Measurements from ENCODE around the gene CBFA2T3.
A peak's percentile ranks its signal among the peaks of the same experiment; 100 is the strongest.

Gene CBFA2T3

DNA sequence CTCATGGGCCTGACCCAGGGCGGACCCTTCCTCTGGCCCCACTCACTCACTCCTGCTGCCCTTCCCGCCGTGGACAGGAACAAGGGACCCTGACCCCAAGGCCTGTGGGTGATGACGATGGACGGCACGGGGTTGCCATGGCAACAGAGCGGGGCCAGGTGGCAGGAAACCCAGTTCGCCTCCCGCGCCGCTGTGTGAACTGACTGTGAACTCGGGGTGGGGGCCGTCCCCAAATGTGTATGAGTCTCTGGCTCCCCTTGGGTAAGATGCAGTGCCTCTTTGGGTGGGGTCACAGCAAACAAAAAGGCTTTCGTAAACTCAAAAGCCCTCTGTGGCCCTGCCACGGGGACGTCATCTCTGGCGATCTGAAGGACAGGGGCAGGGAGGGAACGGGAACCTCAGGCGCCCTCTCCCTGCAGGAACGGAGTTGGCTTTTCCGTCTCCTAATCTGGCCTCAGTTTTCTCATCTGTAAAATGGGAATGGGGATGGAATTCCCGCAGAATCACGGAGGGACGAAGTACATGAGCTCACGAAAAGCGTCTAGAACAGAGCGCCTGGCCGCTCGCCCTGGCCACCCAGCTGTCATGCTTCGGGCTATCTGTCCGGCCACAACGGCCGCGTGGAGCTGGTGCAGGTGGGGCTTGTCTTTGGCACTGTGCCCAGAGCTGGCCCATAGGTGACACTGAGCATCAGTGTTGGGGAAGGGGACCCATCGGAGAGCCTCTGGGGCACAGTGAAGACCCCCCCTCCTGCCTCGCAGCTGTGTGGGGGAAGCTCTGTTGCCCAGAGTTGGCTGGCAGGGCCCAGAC is 65.7 kb downstream of the CBFA2T3 start:
- ChIA-PET POLR2A (no interaction called here), CTCF (no interaction called here)
- H3K9me3 ChIP-seq (ENCODE audit: control insufficient read depth, insufficient read depth, low read depth, low read length), result no peaks in the 10 kb centered on the region
- H3K4me3 ChIP-seq (ENCODE audit: low read depth, low read length), result no peak overlapping the region
- no peaks in the 10 kb centered on the region for H3K4me1 ChIP-seq (ENCODE audit: control insufficient read depth, insufficient read depth, low read length)
- H3K27ac ChIP-seq (ENCODE audit: extremely low read depth, low read depth, low read length), result no peak overlapping the region
- TF ChIP-seq ZNF558 (tag by site-specific recombination; IDR thresholded peaks at IDR 0.05), result no peak
- TF ChIP-seq ZFHX2 (tag by site-specific recombination; conservative IDR thresholded peaks at IDR 0.05), result peak; percentile 24; the same call in 1 of the 2 replicates
- no peaks in the 10 kb centered on the region for H3K36me3 ChIP-seq (ENCODE audit: control insufficient read depth in 2 of 2, insufficient read depth in 1 of 2, low read length in 2 of 2)

DNA sequence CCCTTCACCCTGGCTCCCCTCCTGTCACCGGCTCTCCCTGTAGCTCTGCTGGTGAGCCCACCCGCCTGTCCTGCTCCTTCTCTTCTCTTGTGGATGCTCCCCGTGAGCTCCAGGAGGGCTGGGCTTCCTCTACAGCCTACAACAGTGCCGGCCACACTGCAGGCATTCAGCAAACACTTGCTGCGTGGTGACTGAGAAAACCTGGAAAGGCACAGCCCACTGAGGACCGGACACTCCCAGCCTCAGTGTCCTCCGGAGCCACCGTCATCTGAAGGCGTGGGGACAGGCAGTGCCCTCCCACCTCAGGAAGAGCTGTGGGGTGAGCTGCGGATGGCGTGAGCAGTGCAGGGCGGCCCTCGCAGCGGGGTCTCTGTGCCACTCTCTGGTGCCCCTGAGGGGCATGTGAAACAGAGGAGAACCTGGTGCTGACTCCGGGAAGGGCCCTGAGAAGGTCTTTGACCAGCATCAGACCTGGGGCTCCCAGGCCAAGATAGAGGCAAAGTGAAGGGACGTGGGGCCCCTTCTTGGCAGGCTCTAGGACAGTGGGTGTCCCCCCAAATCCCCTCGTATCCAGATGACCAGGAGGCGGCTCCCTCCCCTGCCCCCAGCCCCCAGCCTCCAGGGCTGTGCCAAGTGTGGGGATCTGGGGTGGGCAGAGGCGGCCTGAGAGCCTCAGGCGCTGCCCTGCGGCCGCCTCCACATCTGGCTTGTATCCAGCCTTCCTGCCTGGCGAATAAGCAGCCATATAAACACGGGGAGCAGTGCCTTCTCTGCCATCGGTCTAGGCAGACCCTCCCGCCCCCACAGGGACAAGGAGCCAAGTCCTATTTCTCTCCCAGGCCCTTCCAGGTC is 66.5 kb downstream of the CBFA2T3 start:
- ChIA-PET POLR2A (no interaction called here), CTCF (no interaction called here)
- Histone ChIP-seq H3K4me1 (ENCODE audit: control insufficient read depth, insufficient read depth, low read length) (no peaks in the 10 kb centered on the region), H3K27ac (ENCODE audit: extremely low read depth, low read depth, low read length) (no peak overlapping the region), H3K4me3 (ENCODE audit: low read depth, low read length) (no peak overlapping the region), H3K36me3 (ENCODE audit: control insufficient read depth in 2 of 2, insufficient read depth in 1 of 2, low read length in 2 of 2) (no peaks in the 10 kb centered on the region), H3K9me3 (ENCODE audit: control insufficient read depth, insufficient read depth, low read depth, low read length) (no peaks in the 10 kb centered on the region)
- TF ChIP-seq ZXDB (tag by site-specific recombination; IDR thresholded peaks at IDR 0.05) (no peak), ZIC2 (tag by site-specific recombination; IDR thresholded peaks at IDR 0.05) (peak; percentile 22; the same call in 1 of the 2 replicates), ZFHX2 (tag by site-specific recombination; conservative IDR thresholded peaks at IDR 0.05) (peak; percentile 65), ZNF169 (tag by site-specific recombination; IDR thresholded peaks at IDR 0.05) (no peak), REPIN1 (tag by site-specific recombination; IDR thresholded peaks at IDR 0.05; ENCODE audit: low read depth) (no peak), EGR2 (tag by site-specific recombination; IDR thresholded peaks at IDR 0.05; ENCODE audit: low read depth) (0 out of 2 replicates have a peak, but pooled peaks have one; percentile 25)

DNA sequence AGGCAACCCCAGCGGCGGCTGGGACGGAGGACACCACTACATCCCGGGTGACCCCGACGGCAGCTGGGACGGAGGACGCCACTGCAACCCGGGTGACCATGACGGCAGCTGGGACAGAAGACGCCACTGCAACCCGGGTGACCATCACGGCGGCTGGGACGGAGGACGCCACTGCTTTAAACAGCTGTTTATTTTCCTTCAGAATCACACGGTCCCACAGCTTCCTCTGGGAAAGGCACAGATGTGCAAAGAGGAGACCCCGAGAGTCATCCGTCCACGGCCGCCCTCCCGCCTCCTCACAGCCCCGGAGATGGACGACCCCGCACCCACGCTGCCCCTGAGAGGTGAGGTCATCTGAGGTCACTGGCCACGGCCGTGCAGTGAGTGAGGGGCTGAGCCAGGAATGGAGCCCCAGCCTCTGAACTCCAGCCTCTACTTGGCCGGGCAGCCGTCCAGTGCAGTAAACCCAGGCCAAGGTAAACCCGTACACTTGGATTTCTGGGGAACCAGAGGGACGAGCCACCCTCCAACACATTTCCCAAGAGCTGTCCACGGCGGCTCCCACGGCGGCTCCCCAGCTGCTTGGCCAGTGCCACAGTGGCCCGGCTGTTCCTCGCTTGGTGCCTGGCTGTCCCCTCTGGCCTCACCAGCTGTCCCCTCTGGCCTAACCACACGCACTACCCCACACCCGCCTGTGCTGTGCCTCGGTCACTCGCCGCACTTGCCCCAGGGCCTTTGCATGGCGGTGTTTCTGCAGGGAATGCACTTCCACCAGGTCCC is 67.4 kb downstream of the CBFA2T3 start:
- TF ChIP-seq ZNF132 (tag by site-specific recombination; IDR thresholded peaks at IDR 0.05; ENCODE audit: borderline replicate concordance) (no peak), ZNF623 (tag by site-specific recombination; IDR thresholded peaks at IDR 0.05) (peak; percentile 92)
- H3K4me1 ChIP-seq (ENCODE audit: control insufficient read depth, insufficient read depth, low read length), result no peaks in the 10 kb centered on the region
- ChIA-PET POLR2A (no interaction called here), CTCF (interaction anchor here (0.5 kb wide), 1 partner anchor 1338 kb away, joined by 3 read pairs; no protein-coding TSS in a partner anchor)
- no peaks in the 10 kb centered on the region for H3K36me3 ChIP-seq (ENCODE audit: control insufficient read depth in 2 of 2, insufficient read depth in 1 of 2, low read length in 2 of 2)
- H3K27ac ChIP-seq (ENCODE audit: extremely low read depth, low read depth, low read length), result no peak overlapping the region
- no peaks in the 10 kb centered on the region for H3K9me3 ChIP-seq (ENCODE audit: control insufficient read depth, insufficient read depth, low read depth, low read length)
- H3K4me3 ChIP-seq (ENCODE audit: low read depth, low read length), result no peak overlapping the region

DNA sequence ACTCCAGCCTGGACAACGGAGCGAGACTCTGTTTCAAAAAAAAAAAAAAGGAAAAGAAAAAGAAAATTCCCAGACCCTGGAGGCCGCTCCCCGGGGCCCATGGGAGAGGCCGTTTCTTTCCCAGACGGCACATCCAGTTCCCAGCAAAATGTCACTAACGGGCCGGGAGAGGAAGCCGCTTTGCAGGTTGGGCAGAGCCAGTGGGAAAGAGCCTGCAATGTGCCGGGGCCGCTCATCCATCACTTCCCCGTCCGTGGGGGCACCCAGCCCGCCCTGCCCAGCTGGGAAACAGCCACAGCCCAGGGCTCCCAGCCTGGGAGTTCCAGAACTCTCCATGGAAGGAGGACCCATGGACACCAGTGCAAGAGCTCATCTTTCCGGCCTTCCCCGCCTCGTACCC is 68.7 kb downstream of the CBFA2T3 start:
- H3K27ac ChIP-seq (ENCODE audit: extremely low read depth, low read depth, low read length), result no peak overlapping the region
- H3K4me1 ChIP-seq (ENCODE audit: control insufficient read depth, insufficient read depth, low read length), result no peaks in the 10 kb centered on the region
- no peaks in the 10 kb centered on the region for H3K9me3 ChIP-seq (ENCODE audit: control insufficient read depth, insufficient read depth, low read depth, low read length)
- ChIA-PET CTCF (interaction anchor here (0.7 kb wide), 1 partner anchor 18 kb away, joined by 3 read pairs; no protein-coding TSS in a partner anchor), POLR2A (no interaction called here)
- no peaks in the 10 kb centered on the region for H3K36me3 ChIP-seq (ENCODE audit: control insufficient read depth in 2 of 2, insufficient read depth in 1 of 2, low read length in 2 of 2)
- no peak overlapping the region for H3K4me3 ChIP-seq (ENCODE audit: low read depth, low read length)
- TF ChIP-seq ZSCAN16 (tag by site-specific recombination; IDR thresholded peaks at IDR 0.05) (no peak), ZNF133 (tag by site-specific recombination; IDR thresholded peaks at IDR 0.05) (no peak), ZNF16 (tag by site-specific recombination; IDR thresholded peaks at IDR 0.05; ENCODE audit: low read depth) (no peak), ZBTB17 (tag by site-specific recombination; IDR thresholded peaks at IDR 0.05) (no peak), ZNF514 (tag by site-specific recombination; IDR thresholded peaks at IDR 0.05) (no peak), ZFP3 (tag by site-specific recombination; IDR thresholded peaks at IDR 0.05; ENCODE audit: low read depth) (no peak), ZXDB (tag by site-specific recombination; IDR thresholded peaks at IDR 0.05) (no peak), ZSCAN23 (tag by site-specific recombination; IDR thresholded peaks at IDR 0.05) (no peak), ZNF501 (tag by site-specific recombination; IDR thresholded peaks at IDR 0.05) (no peak)
- TF ChIP-seq, protein P1, sequence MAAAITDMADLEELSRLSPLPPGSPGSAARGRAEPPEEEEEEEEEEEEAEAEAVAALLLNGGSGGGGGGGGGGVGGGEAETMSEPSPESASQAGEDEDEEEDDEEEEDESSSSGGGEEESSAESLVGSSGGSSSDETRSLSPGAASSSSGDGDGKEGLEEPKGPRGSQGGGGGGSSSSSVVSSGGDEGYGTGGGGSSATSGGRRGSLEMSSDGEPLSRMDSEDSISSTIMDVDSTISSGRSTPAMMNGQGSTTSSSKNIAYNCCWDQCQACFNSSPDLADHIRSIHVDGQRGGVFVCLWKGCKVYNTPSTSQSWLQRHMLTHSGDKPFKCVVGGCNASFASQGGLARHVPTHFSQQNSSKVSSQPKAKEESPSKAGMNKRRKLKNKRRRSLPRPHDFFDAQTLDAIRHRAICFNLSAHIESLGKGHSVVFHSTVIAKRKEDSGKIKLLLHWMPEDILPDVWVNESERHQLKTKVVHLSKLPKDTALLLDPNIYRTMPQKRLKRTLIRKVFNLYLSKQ (tag by site-specific recombination; IDR thresholded peaks at IDR 0.05; ENCODE audit: borderline replicate concordance), result no peak
- TF ChIP-seq, protein P2, sequence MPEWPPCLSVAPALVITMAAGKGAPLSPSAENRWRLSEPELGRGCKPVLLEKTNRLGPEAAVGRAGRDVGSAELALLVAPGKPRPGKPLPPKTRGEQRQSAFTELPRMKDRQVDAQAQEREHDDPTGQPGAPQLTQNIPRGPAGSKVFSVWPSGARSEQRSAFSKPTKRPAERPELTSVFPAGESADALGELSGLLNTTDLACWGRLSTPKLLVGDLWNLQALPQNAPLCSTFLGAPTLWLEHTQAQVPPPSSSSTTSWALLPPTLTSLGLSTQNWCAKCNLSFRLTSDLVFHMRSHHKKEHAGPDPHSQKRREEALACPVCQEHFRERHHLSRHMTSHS (tag by site-specific recombination; IDR thresholded peaks at IDR 0.05), result no peak
- TF ChIP-seq, protein P3, sequence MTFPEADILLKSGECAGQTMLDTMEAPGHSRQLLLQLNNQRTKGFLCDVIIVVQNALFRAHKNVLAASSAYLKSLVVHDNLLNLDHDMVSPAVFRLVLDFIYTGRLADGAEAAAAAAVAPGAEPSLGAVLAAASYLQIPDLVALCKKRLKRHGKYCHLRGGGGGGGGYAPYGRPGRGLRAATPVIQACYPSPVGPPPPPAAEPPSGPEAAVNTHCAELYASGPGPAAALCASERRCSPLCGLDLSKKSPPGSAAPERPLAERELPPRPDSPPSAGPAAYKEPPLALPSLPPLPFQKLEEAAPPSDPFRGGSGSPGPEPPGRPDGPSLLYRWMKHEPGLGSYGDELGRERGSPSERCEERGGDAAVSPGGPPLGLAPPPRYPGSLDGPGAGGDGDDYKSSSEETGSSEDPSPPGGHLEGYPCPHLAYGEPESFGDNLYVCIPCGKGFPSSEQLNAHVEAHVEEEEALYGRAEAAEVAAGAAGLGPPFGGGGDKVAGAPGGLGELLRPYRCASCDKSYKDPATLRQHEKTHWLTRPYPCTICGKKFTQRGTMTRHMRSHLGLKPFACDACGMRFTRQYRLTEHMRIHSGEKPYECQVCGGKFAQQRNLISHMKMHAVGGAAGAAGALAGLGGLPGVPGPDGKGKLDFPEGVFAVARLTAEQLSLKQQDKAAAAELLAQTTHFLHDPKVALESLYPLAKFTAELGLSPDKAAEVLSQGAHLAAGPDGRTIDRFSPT (tag by site-specific recombination; IDR thresholded peaks at IDR 0.05), result no peak

Measured in HEK293 (cell line).